Neuron (in vitro differentiated cells): Measurements from ENCODE around the gene TIMM13.
"Not testable (repeated sequence)": the region's sequence is repeated elsewhere in the genome, so short reads cannot be mapped to it uniquely, and the experiment has no call there.

ENCODE experiments used
- H2AFZ ChIP-seq: one replicate; pipeline ENCODE4 v1.6.1; 2013; ENCODE audit warnings: low read depth, mild to moderate bottlenecking, inconsistent platforms, low read length, moderate library complexity
- H3K27me3 ChIP-seq: one replicate; pipeline ENCODE4 v1.6.1; 2013; ENCODE audit warnings: low read length; ENCODE audit not compliant: insufficient read depth
- H3K36me3 ChIP-seq: one replicate; pipeline ENCODE4 v1.6.1; 2013; ENCODE audit warnings: low read length; ENCODE audit not compliant: insufficient read depth
- H3K4me1 ChIP-seq: one replicate; pipeline ENCODE4 v1.6.1; 2013; ENCODE audit warnings: low read length; ENCODE audit not compliant: insufficient read depth
- H3K4me3 ChIP-seq: 2 replicates; pipeline ENCODE4 v1.5.1; 2013; ENCODE audit warnings: mild to moderate bottlenecking, low read length, moderate library complexity
- H3K9me3 ChIP-seq: one replicate; pipeline ENCODE4 v1.6.1; 2013; ENCODE audit warnings: low read length

Gene TIMM13

GRCh38 chr19:2409352-2409912 lies 18.0 kb downstream of the TIMM13 start:
- Histone ChIP-seq H3K4me3 (no peak overlapping the region), H3K4me1 (no peaks in the 10 kb centered on the region), H3K36me3 (no peaks in the 10 kb centered on the region), H3K9me3 (peaks cover 3% of the 10 kb centered on the region), H3K27me3 (no peaks in the 10 kb centered on the region), H2AFZ (no peak overlapping the region)

- H3K4me1 ChIP-seq: no peaks in the 10 kb centered on the region
- no peaks in the 10 kb centered on the region for H3K36me3 ChIP-seq
- peaks cover 3% of the 10 kb centered on the region for H3K9me3 ChIP-seq
- H2AFZ ChIP-seq: no peak overlapping the region
- H3K27me3 ChIP-seq: no peaks in the 10 kb centered on the region
- H3K4me3 ChIP-seq: no peak overlapping the region
Measured at GRCh38 chr19:2408247-2408646, 19.1 kb downstream of the TIMM13 start.

- H3K4me1 ChIP-seq: no peaks in the 10 kb centered on the region
Measured at GRCh38 chr19:2399582-2399981, 27.8 kb downstream of the TIMM13 start.

GRCh38 chr19:2398735-2399305 lies 28.6 kb downstream of the TIMM13 start:
- Histone ChIP-seq H3K9me3 (peaks cover 2% of the 10 kb centered on the region), H3K4me3 (no peak overlapping the region), H2AFZ (no peak overlapping the region), H3K27me3 (no peaks in the 10 kb centered on the region), H3K36me3 (no peaks in the 10 kb centered on the region), H3K4me1 (no peaks in the 10 kb centered on the region)

More at GRCh38 chr19:2399582-2399981, 27.8 kb downstream of the TIMM13 start:
- Histone ChIP-seq H3K9me3 (peaks cover 2% of the 10 kb centered on the region), H3K4me3 (no peak overlapping the region), H3K36me3 (no peaks in the 10 kb centered on the region), H2AFZ (no peak overlapping the region), H3K27me3 (no peaks in the 10 kb centered on the region)

- not testable (repeated sequence) for H3K9me3 ChIP-seq, H3K36me3 ChIP-seq
Measured at GRCh38 chr19:2397173-2397572, 30.2 kb downstream of the TIMM13 start.

GRCh38 chr19:2395293-2395829 lies 32.0 kb downstream of the TIMM13 start:
- not testable (repeated sequence) for H3K36me3 ChIP-seq, H2AFZ ChIP-seq, H3K4me1 ChIP-seq, H3K9me3 ChIP-seq, H3K27me3 ChIP-seq, H3K4me3 ChIP-seq

More at GRCh38 chr19:2397173-2397572, 30.2 kb downstream of the TIMM13 start:
- not testable (repeated sequence) for H3K27me3 ChIP-seq, H3K4me1 ChIP-seq, H3K4me3 ChIP-seq, H2AFZ ChIP-seq

- no peak overlapping the region for H3K4me3 ChIP-seq
- no peak overlapping the region for H2AFZ ChIP-seq
- H3K9me3 ChIP-seq: peaks cover 2% of the 10 kb centered on the region
Measured at GRCh38 chr19:2394442-2395292, 32.7 kb downstream of the TIMM13 start.

GRCh38 chr19:2394054-2394441 lies 33.3 kb downstream of the TIMM13 start:
- no peak overlapping the region for H3K4me3 ChIP-seq
- peaks cover 2% of the 10 kb centered on the region for H3K9me3 ChIP-seq

More at GRCh38 chr19:2394442-2395292, 32.7 kb downstream of the TIMM13 start:
- H3K36me3 ChIP-seq: no peaks in the 10 kb centered on the region
- H3K27me3 ChIP-seq: no peaks in the 10 kb centered on the region
- no peaks in the 10 kb centered on the region for H3K4me1 ChIP-seq

GRCh38 chr19:2392899-2393298 lies 34.5 kb downstream of the TIMM13 start:
- H3K4me1 ChIP-seq, H2AFZ ChIP-seq, H3K36me3 ChIP-seq, H3K27me3 ChIP-seq, H3K9me3 ChIP-seq, H3K4me3 ChIP-seq: not testable (repeated sequence)

More at GRCh38 chr19:2394054-2394441, 33.3 kb downstream of the TIMM13 start:
- Histone ChIP-seq H3K36me3 (no peaks in the 10 kb centered on the region), H3K4me1 (no peaks in the 10 kb centered on the region), H3K27me3 (no peaks in the 10 kb centered on the region), H2AFZ (no peak overlapping the region)

- Histone ChIP-seq H3K36me3 (no peaks in the 10 kb centered on the region), H3K4me3 (no peak overlapping the region), H2AFZ (no peak overlapping the region), H3K27me3 (no peaks in the 10 kb centered on the region), H3K4me1 (peaks cover 5% of the 10 kb centered on the region), H3K9me3 (peaks cover 2% of the 10 kb centered on the region)
Measured at GRCh38 chr19:2392366-2392765, 35.0 kb downstream of the TIMM13 start.

GRCh38 chr19:2391118-2391725 lies 36.2 kb downstream of the TIMM13 start:
- Histone ChIP-seq H3K4me1 (peaks cover 5% of the 10 kb centered on the region), H3K36me3 (no peaks in the 10 kb centered on the region), H2AFZ (no peak overlapping the region), H3K4me3 (no peak overlapping the region), H3K9me3 (peaks cover 2% of the 10 kb centered on the region), H3K27me3 (no peaks in the 10 kb centered on the region)

GRCh38 chr19:2389594-2389993 lies 37.8 kb downstream of the TIMM13 start:
- Histone ChIP-seq H2AFZ (no peak overlapping the region), H3K4me3 (no peak overlapping the region), H3K27me3 (no peaks in the 10 kb centered on the region), H3K36me3 (no peaks in the 10 kb centered on the region), H3K4me1 (peaks cover 5% of the 10 kb centered on the region), H3K9me3 (no peaks in the 10 kb centered on the region)
